HG02571 (cell line): ENCODE data around the gene SLC2A10.

Experiments used
- ATAC-seq: cut with Tn5 transposase; IDR thresholded peaks from one replicate; pipeline ENCODE4 v1.9.1; 2021; ENCODE audit warnings: mild to moderate bottlenecking, moderate library complexity; ENCODE audit not compliant: unreplicated experiment

SLC2A10 gene

DNA sequence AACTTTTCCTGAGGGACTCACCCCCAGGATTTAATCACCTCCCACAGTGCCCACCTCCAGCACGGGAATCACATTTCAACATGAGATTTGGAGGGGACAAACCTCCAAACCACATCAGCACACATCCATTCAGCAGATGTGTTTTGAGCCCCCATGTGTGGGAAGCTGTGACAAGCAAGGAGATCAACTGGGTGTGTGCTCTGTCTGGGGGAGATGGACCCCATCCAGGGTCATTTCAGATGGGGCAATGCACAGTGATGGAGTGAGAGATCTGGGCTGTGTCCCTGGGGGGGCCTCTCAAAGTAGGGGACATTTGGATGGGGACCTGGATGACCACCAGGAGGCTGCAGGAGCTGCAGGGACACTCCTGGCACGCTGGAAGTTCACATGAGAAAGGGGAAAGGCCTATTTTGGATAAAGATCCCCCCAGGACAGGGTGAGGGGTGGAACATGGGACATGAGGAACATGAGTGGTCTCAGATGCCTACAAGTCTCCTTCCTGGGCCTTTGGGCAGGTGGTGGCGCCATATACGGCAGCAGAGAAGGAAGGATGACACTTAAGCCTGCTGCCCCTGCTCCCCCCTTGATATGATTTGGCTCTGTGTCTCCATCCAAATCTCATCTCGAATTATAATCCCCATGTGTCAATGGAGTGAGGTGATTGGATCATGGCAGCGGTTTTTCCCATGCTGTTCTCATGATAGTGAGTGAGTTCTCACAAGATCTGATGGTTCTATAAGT is 49.6 kb downstream of the SLC2A10 start:
- no peak for ATAC-seq

DNA sequence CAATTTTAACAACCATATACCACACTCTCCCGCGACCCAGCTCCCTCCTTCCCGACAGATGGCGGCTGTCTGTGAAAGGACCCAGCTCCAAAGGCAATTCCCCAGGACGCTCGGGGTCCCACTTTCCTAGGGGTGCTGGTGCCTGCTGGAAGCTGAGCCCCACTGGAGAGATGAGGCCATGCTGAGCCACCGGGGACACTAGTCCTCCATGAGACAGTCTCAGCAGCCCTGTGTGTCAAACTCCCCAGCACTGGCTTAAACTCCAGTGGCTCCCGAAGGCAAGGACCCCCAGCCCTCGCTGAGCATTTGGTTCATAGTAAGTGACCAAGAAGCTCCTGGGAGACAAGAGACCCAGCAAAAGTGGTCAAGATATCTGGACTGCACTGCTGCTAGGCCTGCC is 52.1 kb downstream of the SLC2A10 start:
- ATAC-seq, result no peak

DNA sequence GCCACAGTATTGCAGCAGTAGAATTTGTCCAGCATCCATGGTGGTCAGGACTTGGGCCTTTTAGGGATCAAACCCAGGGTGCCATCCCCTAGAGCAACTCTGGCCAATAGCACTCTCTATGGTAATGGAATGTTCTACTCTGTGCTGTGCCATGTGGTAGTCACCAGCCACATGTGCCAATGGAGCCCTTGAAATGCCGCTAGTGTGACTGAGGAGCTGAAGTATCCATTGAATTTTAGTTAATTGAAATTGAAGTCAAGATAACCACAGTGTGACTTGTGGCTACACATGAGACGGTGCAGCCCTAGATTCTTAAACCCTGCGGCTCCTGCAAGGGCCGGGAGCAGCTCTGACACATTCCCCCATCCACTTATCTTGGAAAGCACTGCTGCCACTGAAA is 54.6 kb downstream of the SLC2A10 start:
- no peak for ATAC-seq

DNA sequence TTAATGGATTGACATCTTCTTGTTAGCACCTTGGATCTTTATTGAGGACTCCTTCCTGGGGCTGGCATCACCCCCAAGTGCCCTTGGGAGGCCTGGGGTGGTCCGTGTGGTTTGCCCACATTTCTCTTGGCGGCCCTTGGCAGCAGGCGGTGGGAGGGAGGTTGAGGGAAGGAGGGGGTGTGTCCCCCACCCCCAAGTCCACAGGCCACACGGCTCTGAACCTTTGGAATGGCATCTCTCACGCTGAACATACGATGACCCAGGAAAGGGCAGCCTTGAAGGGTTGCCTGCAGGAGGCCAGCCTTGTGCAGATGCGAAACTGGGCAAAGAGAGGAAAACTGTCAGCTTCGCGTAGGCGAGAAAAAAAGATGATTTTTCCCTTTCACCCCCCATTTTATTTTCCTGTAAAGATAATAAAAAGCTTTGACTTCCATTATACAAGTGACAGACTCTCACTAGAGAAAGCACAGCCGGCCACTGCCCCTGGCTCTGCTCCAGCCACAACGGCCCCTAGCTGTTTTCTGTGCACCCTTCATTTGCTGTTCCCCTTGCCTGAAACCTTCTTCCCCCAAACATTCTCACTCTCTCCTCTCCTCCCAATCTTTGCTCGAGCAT is 56.2 kb downstream of the SLC2A10 start:
- ATAC-seq, result no peak

DNA sequence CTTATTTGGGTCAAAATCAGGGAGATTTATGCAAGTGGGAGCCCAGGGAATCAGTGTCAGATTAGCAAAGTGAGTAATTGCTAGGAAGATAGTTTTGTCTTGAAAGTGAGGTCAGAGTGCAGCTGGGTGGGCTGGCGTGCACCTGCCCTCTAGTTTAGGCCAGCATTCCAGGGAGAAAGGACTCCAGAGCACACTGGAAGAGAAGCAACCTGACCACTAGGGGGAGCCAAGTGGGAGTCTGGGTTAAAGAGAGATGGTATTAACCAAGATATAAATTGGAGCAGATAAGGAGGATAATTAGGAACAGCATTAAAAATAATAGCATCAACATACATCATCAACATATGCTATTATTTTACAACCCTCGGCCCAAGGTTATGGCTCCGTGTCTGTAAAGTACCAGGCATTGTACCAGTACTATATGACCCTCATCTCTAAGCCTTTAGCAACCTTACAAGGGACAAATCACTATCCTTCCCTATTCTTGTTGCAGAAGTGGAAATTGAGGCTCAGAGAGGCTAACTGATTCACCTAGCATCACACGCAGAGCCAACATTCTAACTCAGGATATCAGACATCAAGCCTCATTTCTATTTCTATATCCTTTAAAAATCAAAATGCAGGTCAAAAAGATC is 57.8 kb downstream of the SLC2A10 start:
- ATAC-seq, result no peak

DNA sequence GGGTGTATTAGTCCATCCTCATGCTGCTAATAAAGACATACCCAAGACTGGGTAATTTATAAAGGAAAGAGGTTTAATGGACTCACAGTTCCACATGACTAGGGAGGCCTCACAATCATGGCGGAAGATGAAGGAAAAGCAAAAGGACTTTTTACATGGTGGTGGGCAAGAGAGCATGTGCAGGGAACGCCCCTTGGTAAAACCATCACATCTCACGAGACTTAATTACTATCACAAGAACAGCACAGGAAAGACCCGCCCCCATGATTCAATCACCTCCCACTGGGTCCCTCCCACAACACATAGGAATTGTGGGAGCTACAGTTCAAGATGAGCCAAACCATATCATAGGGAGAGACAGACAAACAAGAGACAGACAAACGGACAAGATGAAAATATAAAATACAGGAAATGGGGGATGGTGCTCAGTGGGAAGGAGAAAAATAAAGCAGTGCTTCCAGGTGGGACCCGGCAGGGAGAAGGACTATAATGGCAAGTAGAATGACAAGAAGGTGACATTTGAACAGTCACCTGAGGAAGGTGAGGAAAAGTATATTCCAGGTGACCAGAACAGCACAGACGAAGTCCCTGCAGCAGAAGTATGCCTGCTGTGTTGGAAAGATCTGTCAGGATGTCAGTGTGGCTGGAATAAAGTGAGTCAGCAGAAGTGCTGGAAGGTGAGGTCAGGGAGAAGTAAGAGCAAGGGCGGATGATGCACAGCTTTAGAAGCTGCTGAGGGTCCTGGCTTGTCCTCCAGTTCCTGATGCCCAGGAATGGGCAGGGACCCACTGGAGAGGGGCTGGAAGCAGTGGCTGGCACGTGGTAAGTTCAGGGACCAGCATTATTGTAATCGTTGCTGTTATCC is 61.1 kb downstream of the SLC2A10 start:
- ATAC-seq, result no peak

DNA sequence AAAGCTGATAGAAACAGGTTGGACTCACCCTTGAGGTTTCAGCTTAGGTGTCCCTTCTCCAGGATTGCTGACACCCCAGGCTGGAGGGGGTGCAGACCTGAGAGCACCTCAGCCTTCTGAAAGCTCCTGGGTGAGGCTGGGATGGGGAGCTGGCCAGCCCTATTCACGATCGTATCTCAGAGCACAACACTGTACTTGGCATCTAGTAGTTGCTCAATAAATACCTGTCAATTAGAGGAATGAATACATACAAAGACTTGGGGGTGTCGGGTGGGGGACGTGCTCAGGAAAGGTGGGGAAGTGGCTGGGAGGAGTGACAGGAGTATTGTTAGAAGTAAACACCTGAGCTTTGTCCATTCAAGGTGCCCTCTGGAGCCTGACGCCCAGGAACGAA is 61.7 kb downstream of the SLC2A10 start:
- no peak for ATAC-seq

DNA sequence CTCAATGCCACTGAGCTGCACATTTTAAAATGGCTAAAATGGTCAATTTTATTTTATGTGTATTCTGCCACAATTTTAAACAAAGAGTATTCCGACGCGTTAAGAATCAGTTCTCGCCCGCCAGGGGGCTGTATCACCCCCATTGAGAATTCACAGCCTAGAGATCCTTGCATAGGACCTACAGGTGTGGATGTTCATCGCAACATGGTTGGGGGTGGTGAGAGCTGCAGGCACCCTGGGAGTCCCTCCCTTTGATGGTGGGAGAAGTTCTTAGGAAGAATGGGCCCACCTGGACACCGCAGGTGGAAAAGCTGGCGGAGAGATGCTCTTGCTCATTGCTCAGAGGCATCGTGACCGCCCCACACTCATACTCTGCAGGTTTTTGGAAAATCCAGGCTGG is 63.5 kb downstream of the SLC2A10 start:
- ATAC-seq, result no peak

DNA sequence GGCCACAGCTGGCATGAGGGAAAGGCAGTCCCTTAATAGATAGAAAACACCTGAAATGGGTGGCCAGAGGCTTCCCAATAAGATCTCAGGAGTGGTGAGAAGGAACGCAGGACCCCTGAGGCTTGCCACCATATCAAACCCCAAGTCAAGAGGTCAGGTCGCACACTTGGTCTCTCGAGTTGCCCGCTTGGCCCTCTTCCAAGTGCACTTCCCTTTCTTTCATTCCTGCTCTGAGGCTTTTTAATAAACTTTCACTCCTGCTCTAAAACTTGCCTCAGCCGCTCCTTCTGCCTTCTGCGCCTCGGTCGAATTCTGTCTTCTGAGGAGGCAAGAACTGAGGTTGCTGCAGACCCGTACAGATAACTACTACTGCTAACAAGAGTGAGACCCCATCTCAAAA is 64.2 kb downstream of the SLC2A10 start:
- ATAC-seq, result no peak

DNA sequence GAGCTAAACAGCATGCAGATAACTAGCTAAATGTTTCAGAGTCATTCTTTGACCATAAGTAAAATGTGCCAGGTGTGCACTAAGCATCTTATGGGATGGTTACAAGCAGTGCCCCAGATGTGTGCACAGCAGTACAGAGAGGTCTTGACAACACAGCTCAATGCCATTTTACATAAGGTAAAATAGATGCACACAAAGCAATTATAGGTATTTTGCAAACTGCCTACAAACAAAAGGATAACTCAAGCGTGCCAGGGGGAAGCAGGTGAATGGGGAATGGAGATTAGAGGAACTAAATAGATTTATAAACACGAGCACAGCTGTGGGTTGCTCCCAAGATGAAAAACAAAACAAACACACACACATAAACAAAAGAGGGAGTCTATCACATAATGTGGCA is 64.8 kb downstream of the SLC2A10 start:
- ATAC-seq, result no peak

DNA sequence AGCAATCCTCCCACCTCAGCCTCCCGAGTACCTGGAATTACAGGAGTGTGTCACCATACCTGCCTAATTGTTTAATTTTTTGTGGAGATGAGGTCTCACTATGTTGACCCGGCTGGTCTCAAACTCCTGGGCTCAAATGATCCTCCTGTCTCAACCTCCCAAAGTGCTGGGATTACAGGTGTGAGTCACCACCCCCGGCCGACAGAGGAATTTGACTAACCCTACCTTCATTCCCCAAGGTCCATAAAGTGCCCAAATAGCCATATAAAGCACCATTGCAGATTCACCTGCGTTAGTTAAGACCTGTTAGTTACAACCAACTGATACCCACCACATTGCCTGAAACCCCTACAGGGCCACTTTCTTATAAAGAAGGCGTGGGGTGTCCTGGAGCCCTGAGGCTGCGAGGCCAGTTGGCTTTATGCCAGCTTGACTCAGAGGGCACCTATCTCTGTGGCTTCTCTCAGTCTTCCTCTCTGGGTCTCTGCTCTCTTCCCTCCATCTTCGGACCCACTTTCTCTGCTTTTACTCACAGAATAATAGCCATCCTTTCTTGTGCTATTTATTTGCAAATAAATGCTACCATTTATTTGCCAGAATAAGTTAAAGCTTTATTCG is 65.6 kb downstream of the SLC2A10 start:
- ATAC-seq, result no peak

DNA sequence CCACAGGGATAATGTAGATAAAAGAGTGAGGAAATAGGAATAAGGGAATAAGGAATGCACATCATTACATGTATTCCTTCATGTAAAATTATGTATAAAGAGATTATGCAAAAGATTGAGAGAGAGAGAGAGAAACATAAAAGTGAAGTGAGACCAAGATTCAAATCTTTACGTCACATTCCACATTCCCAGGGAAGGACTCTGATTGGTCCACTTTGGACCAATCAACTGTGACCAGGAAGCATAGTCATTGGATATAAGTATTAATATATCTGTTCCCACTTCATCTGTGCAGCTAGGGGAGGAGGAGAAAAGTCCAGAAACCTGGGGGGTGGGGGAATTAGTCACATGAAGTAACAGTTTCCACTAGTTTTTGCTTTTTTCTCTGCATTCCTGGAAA is 66.4 kb downstream of the SLC2A10 start:
- no peak for ATAC-seq

DNA sequence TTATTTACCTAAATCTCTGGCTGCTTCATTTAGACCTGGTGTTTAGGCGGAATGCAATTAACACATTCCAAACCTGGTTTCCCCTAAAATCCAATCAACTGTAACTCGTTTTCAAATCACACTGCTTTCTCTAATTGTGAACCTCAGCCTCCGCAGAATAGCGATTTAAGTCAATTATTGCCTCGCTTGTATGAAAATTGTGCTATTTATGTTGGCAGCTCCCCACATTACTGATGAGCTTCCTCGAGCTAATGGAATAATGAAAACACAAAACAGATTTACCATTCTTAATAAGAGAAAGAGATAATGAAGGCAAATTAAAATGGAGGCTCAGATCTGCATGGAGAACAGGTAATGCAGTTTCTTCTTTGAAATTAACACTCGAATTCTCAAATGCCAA is 67.9 kb downstream of the SLC2A10 start:
- no peak for ATAC-seq

DNA sequence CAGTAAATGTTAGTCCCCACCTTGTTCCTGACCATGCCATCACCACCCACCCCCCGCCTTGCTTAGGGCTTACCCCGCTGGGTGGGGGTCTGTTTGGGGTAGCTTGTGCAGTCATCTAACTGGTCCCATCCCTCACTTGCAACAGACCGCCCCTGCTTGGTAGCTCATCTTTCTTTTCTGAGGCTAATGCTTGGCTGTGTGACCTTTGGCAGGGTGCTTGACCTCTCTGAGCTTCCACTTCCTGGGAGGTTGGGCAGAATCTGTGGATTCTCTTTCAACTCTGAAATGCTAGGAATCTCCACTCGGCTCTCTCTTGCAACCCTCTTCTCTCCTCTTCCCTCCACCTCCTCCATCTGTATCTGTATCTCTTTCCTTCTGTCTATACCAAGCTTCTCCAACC is 70.4 kb downstream of the SLC2A10 start:
- no peak for ATAC-seq

DNA sequence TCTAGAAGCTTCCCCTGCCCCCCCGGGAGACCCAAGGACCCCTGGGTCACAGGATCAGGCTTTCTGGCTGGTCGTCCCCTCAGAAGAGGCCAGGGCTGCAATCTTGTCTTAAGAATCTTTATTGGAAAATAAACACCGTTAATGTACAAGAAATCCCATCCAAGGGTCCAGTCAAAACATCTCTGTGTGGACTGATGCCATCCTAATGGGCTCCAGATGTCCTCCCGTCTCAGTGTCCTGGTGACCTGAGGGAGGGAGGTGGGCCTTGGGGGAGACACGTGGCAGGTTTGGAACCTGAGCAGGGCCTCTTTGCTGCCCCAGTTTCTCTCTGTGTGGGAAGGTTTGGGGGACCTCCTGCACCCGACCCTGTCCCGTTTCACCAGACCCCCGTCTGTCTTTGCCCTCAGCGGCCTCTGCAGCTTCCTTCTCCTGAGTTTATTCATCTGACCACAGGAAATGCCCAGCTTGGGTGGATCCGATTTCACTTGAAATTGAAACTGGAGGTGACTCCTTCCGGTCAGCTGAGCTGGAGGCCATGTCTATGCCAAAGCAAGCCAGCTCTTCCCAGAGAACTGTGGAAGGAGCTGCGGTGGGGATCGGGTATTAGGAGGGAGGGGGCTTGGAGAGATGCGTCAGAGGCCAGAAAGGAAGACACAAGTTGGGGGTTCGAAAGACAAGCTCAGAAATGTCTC is 75.1 kb downstream of the SLC2A10 start:
- ATAC-seq, result no peak
